H1 (cell line): ENCODE data around the gene PDE4D. TPM values are rescaled to one million over a fixed set of nuclear protein-coding genes. Genes with fewer than 3 reads are reported as not detected.

Experiments
- CTCF ChIA-PET: fragments of 300-600 bp; sonication (Branson Sonifier 250); formaldehyde crosslinking; loops from one replicate; lab custom pipeline; 2021; ENCODE audit not compliant: partially characterized antibody; lab: Charles Lee
- POLR2A ChIA-PET: fragments of 300-600 bp; sonication (Branson Sonifier 250); formaldehyde crosslinking; loops from one replicate; lab custom pipeline; 2021; ENCODE audit warnings: inconsistent platforms; ENCODE audit not compliant: partially characterized antibody; lab: Charles Lee
- DNase-seq, 2 experiments: peaks; one replicate each; pipeline versions ENCODE4 v3.0.0 to v3.0.0-alpha.2; 2010 to 2022; ENCODE audit warnings: low spot score in 2 of 2, low read depth in 1 of 2, mixed read lengths in 1 of 2
- FAIRE-seq: peaks from 2 replicates; lab custom pipeline; 2011; peaks lifted over from hg19 to GRCh38; lab: Jason Lieb, UNC
- H2AFZ ChIP-seq: 2 replicates; pipeline ENCODE4 v1.8.1; 2012; ENCODE audit warnings: low read length, inconsistent platforms
- H2AK5ac ChIP-seq: 2 replicates; pipeline ENCODE4 v1.6.1; 2013; ENCODE audit warnings: low read depth, low read length
- H2BK120ac ChIP-seq: replicated peaks from 2 replicates; pipeline ENCODE3; 2013; ENCODE audit warnings: low read depth, low read length, inconsistent platforms
- H2BK12ac ChIP-seq: 2 replicates; pipeline ENCODE4 v1.6.1; 2013; ENCODE audit warnings: low read depth, low read length
- H2BK15ac ChIP-seq: 2 replicates; pipeline ENCODE4 v1.6.1; 2013; ENCODE audit warnings: low read length
- H2BK20ac ChIP-seq: 2 replicates; pipeline ENCODE4 v1.6.1; 2013; ENCODE audit warnings: low read length
- H2BK5ac ChIP-seq: 2 replicates; pipeline ENCODE4 v1.6.1; 2013; ENCODE audit warnings: low read depth, low read length
- H3K14ac ChIP-seq: 2 replicates; pipeline ENCODE4 v1.6.1; 2013; ENCODE audit warnings: inconsistent platforms; ENCODE audit not compliant: insufficient read length
- H3K18ac ChIP-seq: 2 replicates; pipeline ENCODE4 v1.6.1; 2013; ENCODE audit warnings: low read length; ENCODE audit errors: extremely low read depth
- H3K23ac ChIP-seq: 2 replicates; pipeline ENCODE4 v1.6.1; 2013; ENCODE audit warnings: inconsistent platforms; ENCODE audit not compliant: insufficient read length
- H3K23me2 ChIP-seq: 2 replicates; pipeline ENCODE4 v1.6.1; 2013; ENCODE audit warnings: low read depth, low read length
- H3K27ac ChIP-seq: 2 replicates; pipeline ENCODE4 v1.6.1; 2011; ENCODE audit warnings: low read depth, low read length, inconsistent platforms
- H3K27me3 ChIP-seq, 4 experiments: replicated peaks in 1 of 4; 1 replicate in 1 of 4; 2 replicates in 3 of 4; pipeline versions ENCODE4 v1.6.1 to v1.8.1; 2011 to 2013; ENCODE audit warnings: low read length in 3 of 4, mild to moderate bottlenecking in 3 of 4, inconsistent platforms in 2 of 4, mixed read lengths in 2 of 4, moderate library complexity in 1 of 4; ENCODE audit not compliant: control insufficient read depth in 3 of 4, insufficient read depth in 3 of 4; ENCODE audit errors: extremely low read depth in 1 of 4
- H3K36me3 ChIP-seq, 4 experiments: 2 replicates each; pipeline versions ENCODE4 v1.6.1 to v1.8.1; 2011 to 2013; ENCODE audit warnings: mild to moderate bottlenecking in 4 of 4, low read length in 3 of 4, moderate library complexity in 2 of 4, control low read depth in 1 of 4, inconsistent platforms in 1 of 4; ENCODE audit not compliant: insufficient read depth in 4 of 4, control insufficient read depth in 2 of 4
- H3K4ac ChIP-seq: replicated peaks from 2 replicates; pipeline ENCODE3; 2013; ENCODE audit warnings: low read length, low read depth, mixed read lengths, inconsistent platforms; ENCODE audit not compliant: insufficient read length
- H3K4me1 ChIP-seq, 4 experiments: replicated peaks in 1 of 4; 1 replicate in 1 of 4; 2 replicates in 3 of 4; pipeline versions ENCODE4 v1.6.1 to v1.8.1; 2011 to 2013; ENCODE audit warnings: low read length in 3 of 4, inconsistent platforms in 2 of 4, mixed read lengths in 1 of 4; ENCODE audit not compliant: insufficient read depth in 4 of 4, control insufficient read depth in 3 of 4
- H3K4me2 ChIP-seq, 2 experiments: 2 replicates each; pipeline versions ENCODE4 v1.6.1 to v1.8.1; 2011 to 2013; ENCODE audit warnings: low read depth in 2 of 2, low read length in 2 of 2, control low read depth in 1 of 2, inconsistent platforms in 1 of 2, mild to moderate bottlenecking in 1 of 2; ENCODE audit not compliant: insufficient read depth in 1 of 2
- H3K4me3 ChIP-seq, 4 experiments: fragments of 200-600, 300-600 bp in 1 of 4; sonication (generic), shearing (Covaris generic), sonication (Bioruptor Twin) in 1 of 4; 2 replicates each; pipeline versions ENCODE4 v1.5.1 to v1.8.1; 2011 to 2016; ENCODE audit warnings: low read length in 4 of 4, low read depth in 3 of 4, control low read depth in 2 of 4, inconsistent platforms in 2 of 4, mild to moderate bottlenecking in 2 of 4, mixed read lengths in 1 of 4, moderate library complexity in 1 of 4; ENCODE audit not compliant: insufficient read depth in 2 of 4; ENCODE audit errors: extremely low read depth in 1 of 4
- H3K56ac ChIP-seq: replicated peaks from 2 replicates; pipeline ENCODE3; 2013; ENCODE audit warnings: low read depth, mild to moderate bottlenecking, mixed read lengths, low read length, inconsistent platforms; ENCODE audit not compliant: insufficient read length
- H3K79me1 ChIP-seq: 2 replicates; pipeline ENCODE4 v1.6.1; 2013; ENCODE audit warnings: low read depth, low read length, control low read depth
- H3K79me2 ChIP-seq, 2 experiments: 2 replicates each; pipeline versions ENCODE4 v1.6.1 to v1.8.1; 2012 to 2013; ENCODE audit warnings: low read length in 2 of 2, mild to moderate bottlenecking in 2 of 2, inconsistent platforms in 1 of 2; ENCODE audit not compliant: insufficient read depth in 2 of 2, control insufficient read depth in 1 of 2
- H3K9ac ChIP-seq, 4 experiments: replicated peaks in 1 of 4; 1 replicate in 1 of 4; 2 replicates in 3 of 4; pipeline versions ENCODE4 v1.6.1 to v1.8.1; 2011 to 2013; ENCODE audit warnings: low read depth in 3 of 4, low read length in 3 of 4, control low read depth in 2 of 4, mild to moderate bottlenecking in 2 of 4, moderate library complexity in 2 of 4, inconsistent platforms in 1 of 4; ENCODE audit errors: extremely low read depth in 1 of 4
- H3K9me3 ChIP-seq, 2 experiments: 2 replicates each; pipeline versions ENCODE4 v1.6.1 to v1.8.1; 2012 to 2013; ENCODE audit warnings: mild to moderate bottlenecking in 2 of 2, moderate library complexity in 2 of 2, control low read depth in 1 of 2, inconsistent platforms in 1 of 2, low read depth in 1 of 2, low read length in 1 of 2, mixed read lengths in 1 of 2; ENCODE audit not compliant: insufficient read depth in 2 of 2
- H4K20me1 ChIP-seq, 2 experiments: replicated peaks in 1 of 2; 2 replicates each; pipeline versions ENCODE3 to v1.8.1; 2011 to 2013; ENCODE audit warnings: inconsistent platforms in 2 of 2, low read length in 2 of 2, mild to moderate bottlenecking in 1 of 2; ENCODE audit not compliant: insufficient read depth in 2 of 2, control insufficient read depth in 1 of 2
- H4K5ac ChIP-seq: 2 replicates; pipeline ENCODE4 v1.6.1; 2013; ENCODE audit warnings: low read length, low read depth, mixed read lengths, inconsistent platforms; ENCODE audit not compliant: insufficient read length
- H4K8ac ChIP-seq: 2 replicates; pipeline ENCODE4 v1.8.0; 2013; ENCODE audit warnings: mild to moderate bottlenecking, moderate library complexity, low read length, inconsistent platforms; ENCODE audit not compliant: insufficient read depth; ENCODE audit errors: extremely low read depth
- H4K91ac ChIP-seq: replicated peaks from 2 replicates; pipeline ENCODE3; 2013; ENCODE audit warnings: low read length, mixed read lengths, inconsistent platforms; ENCODE audit not compliant: insufficient read length
- CTCF ChIP-seq, 3 experiments: IDR thresholded peaks; 1 replicate in 2 of 3; 2 replicates in 1 of 3; pipeline versions ENCODE4 v1.5.1 to v1.6.1; 2011; ENCODE audit warnings: low read length in 3 of 3, mild to moderate bottlenecking in 3 of 3, inconsistent platforms in 2 of 3, low read depth in 1 of 3, moderate library complexity in 1 of 3; ENCODE audit not compliant: insufficient read depth in 1 of 3; ENCODE audit errors: control extremely low read depth in 1 of 3
- FOSL1 ChIP-seq: IDR thresholded peaks from 2 replicates; pipeline ENCODE4 v1.6.1; 2011; ENCODE audit warnings: mild to moderate bottlenecking, low read depth, low read length, moderate library complexity; ENCODE audit not compliant: insufficient read depth
- RAD21 ChIP-seq, 2 experiments: IDR thresholded peaks in 1 of 2; conservative IDR thresholded peaks in 1 of 2; 2 replicates each; pipeline ENCODE4 v1.6.1; 2011; ENCODE audit warnings: low read depth in 2 of 2, low read length in 2 of 2, improper control_type of control experiment in 1 of 2, inconsistent platforms in 1 of 2, mild to moderate bottlenecking in 1 of 2, moderate library complexity in 1 of 2
- WGBS, 2 experiments: shearing (Covaris generic) in 1 of 2; methylation state at CpG; one replicate each; pipeline versions ENCODE4 v1.1.6 to v1.1.7; 2013 to 2015; ENCODE audit warnings: low lambda C conversion rate in 2 of 2, mixed read lengths in 2 of 2, inconsistent platforms in 1 of 2, low coverage in 1 of 2, missing lambda C conversion rate in 1 of 2; ENCODE audit not compliant: insufficient replicate concordance in 2 of 2, insufficient coverage in 1 of 2, insufficient read length in 1 of 2; ENCODE audit errors: extremely low coverage in 1 of 2, missing lambda C conversion rate in 1 of 2; 5-methylcytosine and 5-hydroxymethylcytosine counted together
- polyA plus RNA-seq, 7 experiments: library from polyadenylated mRNA; depleted of rRNA in 3 of 7; stranded (reverse) in 5 of 7; unstranded in 2 of 7; fragments of >200 nt in 5 of 7; fragments of 200-250 nt in 2 of 7; gene quantifications; 1 replicate in 5 of 7; 2 replicates in 1 of 7; 4 replicates in 1 of 7; pipeline versions ENCODE4 v1.2.1 to v1.2.3, GENCODE V29; 2011 to 2013; ENCODE audit warnings: missing spikeins in 2 of 7, mixed read lengths in 2 of 7
- total RNA-seq: library from RNA; stranded (reverse); fragmentation: NEBNext Ultra II Directional; extraction: Animal tissue kit (Norgen Biotek cat#: 25700); gene quantifications from 2 replicates; pipeline ENCODE4 v1.2.1, GENCODE V29; 2021

The PDE4D gene
- total and polyA plus RNA-seq, 2 of the 8 experiments (the other 6 are each of a cell fraction or from before 2014, with no cell fraction given), result 2.3 to 3.7 TPM

DNA sequence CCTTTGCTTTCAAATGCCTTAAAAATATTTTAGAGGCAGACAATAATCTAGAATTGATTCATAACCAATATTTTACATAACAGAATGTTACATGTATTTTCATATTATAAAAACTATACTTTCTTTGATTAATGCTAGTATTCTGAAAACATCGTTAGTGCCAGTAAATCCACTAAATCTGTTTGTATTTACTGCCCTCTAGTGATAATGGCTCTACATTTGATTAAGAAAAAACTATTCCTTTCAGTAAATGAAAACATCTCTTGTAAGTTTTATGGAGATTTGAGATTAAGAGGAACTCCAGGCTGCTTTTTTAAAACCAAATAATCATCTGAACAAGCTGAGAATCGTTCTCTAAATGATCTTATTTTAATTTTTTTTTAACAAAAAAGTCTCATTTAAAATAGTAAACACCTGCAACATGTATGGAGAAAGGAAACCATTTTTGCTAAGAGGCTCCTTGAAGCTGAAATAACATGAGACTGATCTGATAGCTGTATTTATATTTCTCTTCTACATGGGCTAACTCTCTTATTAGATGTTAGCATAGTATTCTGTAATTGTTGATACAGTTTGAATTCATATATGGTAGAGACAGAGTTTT, 886.0 kb downstream of the PDE4D start:
- H3K9me3 ChIP-seq, result no peaks in the 10 kb centered on the region
- WGBS, 2 experiments, result 18% methylated on average over 2 of the region's 2 CpGs; no CpG with 5 or more reads in 1 of the 2 experiments
- no peaks in the 10 kb centered on the region for H3K79me1 ChIP-seq
- H3K23me2 ChIP-seq, result no peaks in the 10 kb centered on the region
- no peak overlapping the region for H3K14ac ChIP-seq
- no peak overlapping the region for H3K56ac ChIP-seq
- H3K27me3 ChIP-seq, result no peaks in the 10 kb centered on the region
- no peak overlapping the region for H3K23ac ChIP-seq
- H3K4me3 ChIP-seq, result no peak overlapping the region
- no peak overlapping the region for H2BK20ac ChIP-seq
- ChIA-PET CTCF (interaction anchor here (0.7 to 14.8 kb wide), 30 partner anchors 8 to 509 kb away, joined by 3 to 206 read pairs (median 3); no protein-coding TSS in a partner anchor), POLR2A (no interaction called here)
- H2AK5ac ChIP-seq, result no peak overlapping the region
- no peak overlapping the region for H3K18ac ChIP-seq
- no peak overlapping the region for H4K5ac ChIP-seq
- FAIRE-seq (no peak), DNase-seq (no peak)
- H2BK5ac ChIP-seq, result no peak overlapping the region
- H2BK12ac ChIP-seq, result no peak overlapping the region
- no peak overlapping the region for H2BK120ac ChIP-seq
- no peak overlapping the region for H2BK15ac ChIP-seq
- no peaks in the 10 kb centered on the region for H3K36me3 ChIP-seq
- H2AFZ ChIP-seq, result no peak overlapping the region
- TF ChIP-seq FOSL1 (no peak), CTCF (IDR thresholded peaks at IDR 0.05; ENCODE audit: control extremely low read depth in 1 of 3, insufficient read depth in 1 of 3, low read depth in 1 of 3, low read length in 3 of 3) (peak in 2 of 3 experiments; percentile 30 to 38; a peak in 2 of 4 replicates), RAD21 (IDR thresholded peaks at IDR 0.05 in 1 of 2, conservative IDR thresholded peaks at IDR 0.05 in 1 of 2; ENCODE audit: low read depth in 2 of 2, low read length in 2 of 2) (peak in 1 of 2 experiments; percentile 71)
- H3K79me2 ChIP-seq, result no peaks in the 10 kb centered on the region
- no peak overlapping the region for H4K8ac ChIP-seq
- H3K9ac ChIP-seq, result no peak overlapping the region
- no peak overlapping the region for H3K4me2 ChIP-seq
- peaks cover 2 to 10% (median 8%) of the 10 kb centered on the region in 4 experiments; a peak in 4 of 7 replicates for H3K4me1 ChIP-seq
- no peaks in the 10 kb centered on the region for H4K20me1 ChIP-seq
- no peak overlapping the region for H3K4ac ChIP-seq
- no peak overlapping the region for H4K91ac ChIP-seq
- H3K27ac ChIP-seq, result no peak overlapping the region
